Prostate gland (tissue), 2 donors: Measurements from ENCODE around the gene IRX2.

ENCODE experiments used
- POLR2A ChIP-seq: fragments of 450-650 bp; IDR thresholded peaks from one replicate; pipeline ENCODE4 v1.6.1; 2016; ENCODE audit warnings: antibody characterized with exemption, mild to moderate bottlenecking
- POLR2AphosphoS5 ChIP-seq: sonication (generic); formaldehyde crosslinking; IDR thresholded peaks from one replicate; pipeline ENCODE4 v1.6.1; 2017; ENCODE audit warnings: antibody characterized with exemption
- TF ChIP-seq, protein P1 (sequence below), 4 experiments: fragments of 200-600 bp in 2 of 4; fragments of 450-650 bp in 2 of 4; sonication (generic) in 2 of 4; IDR thresholded peaks; 1 replicate in 3 of 4; 2 replicates in 1 of 4; pipeline ENCODE4 v1.5.1; 2016 to 2019; ENCODE audit warnings: antibody characterized with exemption in 4 of 4, mild to moderate bottlenecking in 2 of 4, moderate library complexity in 2 of 4

DNA sequence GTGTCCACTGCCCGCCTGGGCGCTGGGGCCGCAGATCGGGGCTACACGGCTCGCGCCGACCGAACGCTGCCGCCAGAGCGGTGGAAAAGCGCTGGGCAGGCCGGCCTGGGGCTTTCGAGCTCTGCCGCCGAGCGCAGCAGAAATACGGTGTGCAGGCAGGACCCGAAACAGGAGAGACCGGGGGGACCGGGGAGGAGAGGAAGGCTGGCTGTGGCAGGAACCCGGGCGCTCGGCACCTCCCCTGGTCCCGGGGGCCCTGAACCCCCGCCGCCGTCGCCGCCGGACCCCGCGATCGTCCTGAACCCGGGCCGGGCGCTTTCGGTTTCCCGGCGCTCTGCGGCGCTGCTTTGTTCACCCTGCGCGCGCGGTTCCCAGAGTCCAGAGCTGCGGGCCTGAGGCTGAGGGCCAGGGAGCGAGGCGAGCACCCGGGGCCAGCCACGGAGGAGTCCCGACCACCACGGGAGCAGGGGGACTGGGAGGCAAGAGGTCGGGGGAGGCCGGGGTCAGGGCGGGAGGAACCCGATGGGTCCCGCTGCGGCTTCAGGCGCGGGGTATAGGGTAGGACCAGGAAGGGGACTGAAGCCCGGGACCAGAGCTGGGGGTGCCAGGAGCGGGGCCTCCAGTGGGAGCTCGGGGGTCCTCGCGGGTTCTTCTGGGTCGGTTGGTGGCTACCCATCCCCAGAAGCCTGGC lies 12.0 kb downstream of the IRX2 start:
- TF ChIP-seq POLR2A (no peak), POLR2AphosphoS5 (no peak)
- TF ChIP-seq, protein P1, sequence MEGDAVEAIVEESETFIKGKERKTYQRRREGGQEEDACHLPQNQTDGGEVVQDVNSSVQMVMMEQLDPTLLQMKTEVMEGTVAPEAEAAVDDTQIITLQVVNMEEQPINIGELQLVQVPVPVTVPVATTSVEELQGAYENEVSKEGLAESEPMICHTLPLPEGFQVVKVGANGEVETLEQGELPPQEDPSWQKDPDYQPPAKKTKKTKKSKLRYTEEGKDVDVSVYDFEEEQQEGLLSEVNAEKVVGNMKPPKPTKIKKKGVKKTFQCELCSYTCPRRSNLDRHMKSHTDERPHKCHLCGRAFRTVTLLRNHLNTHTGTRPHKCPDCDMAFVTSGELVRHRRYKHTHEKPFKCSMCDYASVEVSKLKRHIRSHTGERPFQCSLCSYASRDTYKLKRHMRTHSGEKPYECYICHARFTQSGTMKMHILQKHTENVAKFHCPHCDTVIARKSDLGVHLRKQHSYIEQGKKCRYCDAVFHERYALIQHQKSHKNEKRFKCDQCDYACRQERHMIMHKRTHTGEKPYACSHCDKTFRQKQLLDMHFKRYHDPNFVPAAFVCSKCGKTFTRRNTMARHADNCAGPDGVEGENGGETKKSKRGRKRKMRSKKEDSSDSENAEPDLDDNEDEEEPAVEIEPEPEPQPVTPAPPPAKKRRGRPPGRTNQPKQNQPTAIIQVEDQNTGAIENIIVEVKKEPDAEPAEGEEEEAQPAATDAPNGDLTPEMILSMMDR (IDR thresholded peaks at IDR 0.05): no peak
